Calu3 (cell line): Measurements from ENCODE around the gene PTPRN2. TPM values are rescaled to one million over a fixed set of nuclear protein-coding genes. Genes with fewer than 3 reads are reported as not detected.

Experiments used
- BruUV-seq: library from RNA; stranded (reverse); fragments of 400-500 nt; replicated peaks from 2 replicates; lab custom pipeline; 2021; lab: Mats Ljungman, UMichigan
- CTCF ChIA-PET: fragments of 300-600 bp; sonication (Branson Sonifier 250); formaldehyde crosslinking; loops from one replicate; lab custom pipeline; 2022; ENCODE audit warnings: antibody characterized with exemption; lab: Charles Lee
- DNase-seq: peaks from one replicate; pipeline ENCODE4 v3.0.0; 2022
- H3K27ac Mint-ChIP-seq: one replicate; pipeline ENCODE4 v1.8.0; 2022; ENCODE audit warnings: mixed read lengths; ENCODE audit not compliant: unreplicated experiment
- H3K27me3 Mint-ChIP-seq: one replicate; pipeline ENCODE4 v1.8.0; 2022; ENCODE audit warnings: mixed read lengths; ENCODE audit not compliant: unreplicated experiment
- H3K36me3 Mint-ChIP-seq: one replicate; pipeline ENCODE4 v1.8.0; 2022; ENCODE audit warnings: mild to moderate bottlenecking, moderate library complexity, mixed read lengths; ENCODE audit not compliant: insufficient read depth, unreplicated experiment
- H3K4me1 Mint-ChIP-seq: one replicate; pipeline ENCODE4 v1.8.0; 2022; ENCODE audit warnings: mild to moderate bottlenecking, low read depth, mixed read lengths; ENCODE audit not compliant: unreplicated experiment
- H3K4me3 Mint-ChIP-seq: one replicate; pipeline ENCODE4 v1.8.0; 2022; ENCODE audit warnings: mild to moderate bottlenecking, low read depth, moderate library complexity, mixed read lengths; ENCODE audit not compliant: unreplicated experiment
- H3K9me3 Mint-ChIP-seq: one replicate; pipeline ENCODE4 v1.8.0; 2022; ENCODE audit warnings: low read depth, mixed read lengths; ENCODE audit not compliant: unreplicated experiment
- intact Hi-C: fragments of 100-400 bp; cut with micrococcal nuclease; formaldehyde crosslinking; loops from one replicate; pipeline ENCODE4 v1.10.0; 2022; ENCODE audit not compliant: unreplicated experiment
- total RNA-seq: library from RNA; stranded (reverse); gene quantifications from 2 replicates; pipeline ENCODE4 v1.2.3, GENCODE V29; 2022
- TF ChIP-seq, protein P1 (sequence below): fragments of 200-600 bp; IDR thresholded peaks from one replicate; pipeline ENCODE4 v1.8.0; 2022; ENCODE audit warnings: antibody characterized with exemption; ENCODE audit not compliant: unreplicated experiment

PTPRN2 gene
- total RNA-seq, 1 experiment from 2014 or later, result 2.0 TPM

DNA sequence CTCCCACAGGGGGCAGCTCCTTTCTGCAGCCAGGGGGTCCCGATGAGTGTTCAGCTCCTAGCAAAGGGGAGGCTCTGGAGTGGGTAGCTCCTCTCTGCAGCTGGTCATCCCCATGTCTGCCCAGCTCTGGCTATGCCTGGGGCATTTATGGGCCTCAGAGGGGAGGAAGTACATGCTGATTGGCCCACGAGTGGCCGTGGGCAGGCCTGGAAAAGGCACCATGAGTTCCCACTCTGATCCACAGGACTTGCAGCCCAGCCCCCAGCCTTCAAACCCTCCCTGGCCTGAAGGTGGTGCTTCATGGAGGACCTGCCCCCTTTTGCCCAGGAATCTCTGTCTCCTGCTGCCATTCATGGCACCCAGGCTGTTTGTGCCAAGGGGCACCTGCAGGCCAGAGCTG lies 982.0 kb downstream of the PTPRN2 start:
- TF ChIP-seq, protein P1, sequence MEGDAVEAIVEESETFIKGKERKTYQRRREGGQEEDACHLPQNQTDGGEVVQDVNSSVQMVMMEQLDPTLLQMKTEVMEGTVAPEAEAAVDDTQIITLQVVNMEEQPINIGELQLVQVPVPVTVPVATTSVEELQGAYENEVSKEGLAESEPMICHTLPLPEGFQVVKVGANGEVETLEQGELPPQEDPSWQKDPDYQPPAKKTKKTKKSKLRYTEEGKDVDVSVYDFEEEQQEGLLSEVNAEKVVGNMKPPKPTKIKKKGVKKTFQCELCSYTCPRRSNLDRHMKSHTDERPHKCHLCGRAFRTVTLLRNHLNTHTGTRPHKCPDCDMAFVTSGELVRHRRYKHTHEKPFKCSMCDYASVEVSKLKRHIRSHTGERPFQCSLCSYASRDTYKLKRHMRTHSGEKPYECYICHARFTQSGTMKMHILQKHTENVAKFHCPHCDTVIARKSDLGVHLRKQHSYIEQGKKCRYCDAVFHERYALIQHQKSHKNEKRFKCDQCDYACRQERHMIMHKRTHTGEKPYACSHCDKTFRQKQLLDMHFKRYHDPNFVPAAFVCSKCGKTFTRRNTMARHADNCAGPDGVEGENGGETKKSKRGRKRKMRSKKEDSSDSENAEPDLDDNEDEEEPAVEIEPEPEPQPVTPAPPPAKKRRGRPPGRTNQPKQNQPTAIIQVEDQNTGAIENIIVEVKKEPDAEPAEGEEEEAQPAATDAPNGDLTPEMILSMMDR, result no peak
- H3K9me3 Mint-ChIP-seq, result no peaks in the 10 kb centered on the region
- no TSS peak for BruUV-seq
- H3K4me1 Mint-ChIP-seq, result no peaks in the 10 kb centered on the region
- H3K36me3 Mint-ChIP-seq, result no peaks in the 10 kb centered on the region
- no peak overlapping the region for H3K27ac Mint-ChIP-seq
- intact Hi-C loops, result no loop called here
- CTCF ChIA-PET, result no interaction called here
- H3K4me3 Mint-ChIP-seq, result no peak overlapping the region
- H3K27me3 Mint-ChIP-seq, result no peaks in the 10 kb centered on the region
- DNase-seq, result no peak

DNA sequence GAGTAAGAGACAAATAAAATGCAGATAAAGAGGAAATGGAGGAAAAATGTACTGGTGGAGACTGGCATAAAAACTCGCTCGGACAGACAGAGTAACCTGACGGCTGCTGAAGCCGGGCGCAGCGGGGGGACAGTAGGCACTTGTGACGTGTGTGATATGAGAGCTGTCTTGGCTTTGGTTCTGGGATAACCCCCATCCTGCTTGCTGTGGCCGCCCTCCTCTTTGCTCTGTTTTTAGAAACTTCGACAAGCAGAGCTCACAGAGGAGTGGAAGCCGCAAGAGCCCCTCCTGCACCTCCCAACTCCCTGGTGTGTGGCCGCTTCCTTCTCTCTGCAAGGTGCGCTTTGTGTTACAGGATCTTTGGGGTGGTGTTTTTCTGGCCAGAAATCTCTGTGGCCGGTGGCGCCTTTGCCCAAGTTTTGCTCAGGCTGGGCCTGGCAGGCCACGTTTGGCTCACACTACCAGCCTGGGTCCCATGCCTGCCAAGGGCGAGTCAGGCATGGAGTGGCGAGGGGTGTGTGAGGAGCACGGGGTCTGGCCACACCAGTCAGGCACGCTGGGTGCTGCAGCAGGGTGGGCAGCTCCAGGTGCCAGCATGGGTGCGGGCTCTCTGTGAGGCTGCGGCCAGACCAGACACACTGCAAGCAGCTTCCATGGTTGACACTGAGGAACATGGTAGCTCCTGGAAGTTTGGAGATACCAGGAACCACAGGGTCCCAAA lies 982.8 kb downstream of the PTPRN2 start:
- Mint-ChIP-seq H3K36me3 (no peaks in the 10 kb centered on the region), H3K9me3 (no peaks in the 10 kb centered on the region), H3K27me3 (no peaks in the 10 kb centered on the region), H3K27ac (no peak overlapping the region), H3K4me3 (no peak overlapping the region), H3K4me1 (no peaks in the 10 kb centered on the region)
- intact Hi-C loops, result no loop called here
- BruUV-seq, result no TSS peak
- TF ChIP-seq, protein P1, result no peak
- no peak for DNase-seq
- CTCF ChIA-PET, result no interaction called here

DNA sequence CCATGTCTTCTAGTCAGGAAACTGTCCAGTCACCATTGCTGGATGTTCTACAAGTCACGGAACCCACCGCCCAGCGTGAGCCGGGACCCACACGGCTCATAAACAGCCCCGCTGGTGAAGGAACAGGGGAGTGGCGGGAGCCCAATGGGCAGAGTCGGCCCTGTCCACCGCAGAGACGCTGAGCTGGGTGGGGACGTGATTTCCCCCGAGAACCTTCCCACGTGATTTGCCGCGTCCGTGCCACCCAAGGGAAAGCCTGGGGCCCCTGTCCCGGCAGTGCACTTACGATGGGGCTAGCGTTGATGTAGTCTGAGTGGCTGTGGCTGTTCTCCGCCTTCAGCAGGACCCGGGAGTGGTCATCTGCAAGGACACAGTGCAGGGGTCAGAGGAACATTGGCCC lies 983.9 kb downstream of the PTPRN2 start:
- Mint-ChIP-seq H3K36me3 (no peaks in the 10 kb centered on the region), H3K4me1 (no peaks in the 10 kb centered on the region), H3K27ac (no peak overlapping the region), H3K4me3 (no peak overlapping the region), H3K27me3 (no peaks in the 10 kb centered on the region), H3K9me3 (no peaks in the 10 kb centered on the region)
- no TSS peak for BruUV-seq
- TF ChIP-seq, protein P1, result no peak
- intact Hi-C loops, result no loop called here
- DNase-seq, result no peak
- CTCF ChIA-PET, result no interaction called here

DNA sequence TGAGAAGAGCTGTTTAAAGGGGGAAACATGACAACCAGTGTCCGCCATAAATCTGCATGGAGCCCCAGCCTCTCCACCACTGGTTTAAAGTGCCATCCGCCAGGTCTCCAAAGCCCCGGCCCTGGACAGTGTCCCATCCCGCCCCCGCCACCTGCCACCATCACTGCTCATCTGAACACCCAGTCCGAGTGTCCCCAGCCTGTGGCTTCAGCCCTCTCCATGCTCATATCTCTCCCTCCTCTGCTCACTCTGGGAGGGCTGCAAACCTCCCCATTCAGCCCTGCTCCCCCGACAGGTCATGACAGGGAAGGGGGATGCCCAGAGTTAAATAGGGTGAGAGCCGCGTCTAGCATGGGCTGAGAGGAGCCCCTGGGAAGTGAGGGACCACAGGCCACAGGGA lies 984.6 kb downstream of the PTPRN2 start:
- Mint-ChIP-seq H3K9me3 (no peaks in the 10 kb centered on the region), H3K4me3 (no peak overlapping the region), H3K36me3 (no peaks in the 10 kb centered on the region), H3K4me1 (no peaks in the 10 kb centered on the region), H3K27me3 (no peaks in the 10 kb centered on the region), H3K27ac (no peak overlapping the region)
- CTCF ChIA-PET, result interaction anchor here (0.9 kb wide), 1 partner anchor 25 kb away, joined by 8 read pairs; no protein-coding TSS in a partner anchor
- BruUV-seq, result no TSS peak
- intact Hi-C loops, result no loop called here
- TF ChIP-seq, protein P1, result no peak
- DNase-seq, result no peak
